GM21723 (cell line): ENCODE measurements around the gene SLC22A15.
"Not testable (repeated sequence)": the region's sequence is repeated elsewhere in the genome, so short reads cannot be mapped to it uniquely, and the experiment has no call there.

ENCODE experiments used
- ATAC-seq: cut with Tn5 transposase; IDR thresholded peaks from one replicate; pipeline ENCODE4 v1.9.1; 2021; ENCODE audit warnings: mild to moderate bottlenecking, moderate library complexity; ENCODE audit not compliant: unreplicated experiment

Gene SLC22A15

DNA sequence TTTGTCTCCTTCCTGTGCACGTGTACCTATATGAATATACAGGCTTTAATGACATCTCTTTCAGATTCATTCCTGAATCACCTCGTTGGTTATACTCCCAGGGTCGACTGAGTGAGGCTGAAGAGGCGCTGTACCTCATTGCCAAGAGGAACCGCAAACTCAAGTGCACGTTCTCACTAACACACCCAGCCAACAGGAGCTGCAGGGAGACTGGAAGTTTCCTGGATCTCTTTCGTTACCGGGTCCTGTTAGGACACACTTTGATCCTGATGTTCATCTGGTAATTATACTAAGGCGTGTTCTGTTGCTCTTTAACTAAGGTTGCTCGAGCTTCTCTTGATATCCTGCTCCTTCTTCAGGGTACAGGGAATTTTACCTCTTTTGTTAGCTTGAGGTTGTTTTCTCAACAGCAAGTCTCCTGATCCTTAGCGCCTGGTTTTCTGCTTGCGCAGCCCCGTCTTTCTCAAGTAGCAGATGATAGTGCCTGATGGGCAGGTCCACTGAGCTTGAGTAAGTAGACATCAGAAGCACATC, 55.1 kb downstream of the SLC22A15 start:
- ATAC-seq = no peak

DNA sequence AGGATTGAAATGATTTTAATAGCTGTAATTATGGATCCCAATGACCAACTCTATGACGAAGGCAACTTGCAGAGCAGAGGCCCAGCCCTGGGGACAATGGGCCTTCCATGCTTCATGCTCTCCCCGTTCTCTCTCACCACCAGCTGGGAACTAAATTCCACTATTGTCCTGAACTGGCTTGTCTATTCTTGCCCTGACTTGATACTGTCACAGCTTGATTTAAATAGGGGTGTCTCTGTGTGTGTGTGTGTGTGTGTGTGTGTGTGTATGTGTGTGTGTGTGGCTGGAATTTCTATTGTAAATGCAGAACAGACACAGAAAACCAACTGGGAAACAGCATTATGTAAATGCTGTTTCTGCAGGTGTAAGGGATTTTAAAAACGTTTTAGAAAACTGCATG, 57.0 kb downstream of the SLC22A15 start:
- no peak for ATAC-seq

GRCh38 chr1:116036255-116036654, 59.9 kb downstream of the SLC22A15 start:
- no peak for ATAC-seq

GRCh38 chr1:116038679-116039078, 62.4 kb downstream of the SLC22A15 start:
- ATAC-seq = no peak

GRCh38 chr1:116044071-116044470, 67.8 kb downstream of the SLC22A15 start:
- ATAC-seq = no peak

DNA sequence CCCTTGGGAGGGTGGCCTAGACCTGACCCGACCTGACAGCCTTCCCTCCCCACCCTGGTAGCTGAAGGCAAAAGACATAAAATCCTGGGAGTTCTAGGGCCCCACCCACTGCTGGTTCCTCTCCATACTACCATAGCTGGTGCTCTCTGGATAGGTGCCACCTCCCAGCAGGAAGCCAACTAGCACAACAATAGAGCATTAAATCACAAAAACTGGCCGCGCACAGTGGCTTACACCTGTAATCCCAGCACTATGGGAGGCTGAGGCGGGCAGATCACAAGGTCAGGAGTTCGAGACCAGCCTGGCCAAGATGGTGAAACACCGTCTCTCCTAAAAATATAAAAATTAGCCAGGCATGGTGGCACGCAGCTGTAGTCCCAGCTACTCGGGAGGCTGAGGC, 70.6 kb downstream of the SLC22A15 start:
- ATAC-seq = not testable (repeated sequence)

GRCh38 chr1:116051896-116052295, 75.6 kb downstream of the SLC22A15 start:
- not testable (repeated sequence) for ATAC-seq

GRCh38 chr1:116062201-116062600, 85.9 kb downstream of the SLC22A15 start:
- no peak for ATAC-seq

DNA sequence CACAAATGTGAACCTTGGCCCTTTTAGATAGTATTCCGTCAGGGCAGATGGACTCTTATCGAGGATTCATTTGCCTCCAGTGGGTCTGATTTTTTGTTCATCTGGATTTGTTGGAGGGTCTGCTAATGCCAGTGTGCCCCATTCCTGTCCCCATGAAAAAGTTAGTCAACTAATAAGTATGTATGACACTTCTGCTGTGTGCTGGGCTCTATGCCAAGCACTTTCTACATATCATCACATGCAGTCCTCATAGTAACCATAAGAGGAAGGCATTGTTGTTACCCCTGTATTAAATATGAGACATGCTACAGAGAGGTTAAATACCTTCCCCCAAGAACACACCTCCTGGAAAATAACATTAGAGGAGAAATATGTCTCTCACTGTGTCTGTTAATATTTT, 88.3 kb downstream of the SLC22A15 start:
- no peak for ATAC-seq

DNA sequence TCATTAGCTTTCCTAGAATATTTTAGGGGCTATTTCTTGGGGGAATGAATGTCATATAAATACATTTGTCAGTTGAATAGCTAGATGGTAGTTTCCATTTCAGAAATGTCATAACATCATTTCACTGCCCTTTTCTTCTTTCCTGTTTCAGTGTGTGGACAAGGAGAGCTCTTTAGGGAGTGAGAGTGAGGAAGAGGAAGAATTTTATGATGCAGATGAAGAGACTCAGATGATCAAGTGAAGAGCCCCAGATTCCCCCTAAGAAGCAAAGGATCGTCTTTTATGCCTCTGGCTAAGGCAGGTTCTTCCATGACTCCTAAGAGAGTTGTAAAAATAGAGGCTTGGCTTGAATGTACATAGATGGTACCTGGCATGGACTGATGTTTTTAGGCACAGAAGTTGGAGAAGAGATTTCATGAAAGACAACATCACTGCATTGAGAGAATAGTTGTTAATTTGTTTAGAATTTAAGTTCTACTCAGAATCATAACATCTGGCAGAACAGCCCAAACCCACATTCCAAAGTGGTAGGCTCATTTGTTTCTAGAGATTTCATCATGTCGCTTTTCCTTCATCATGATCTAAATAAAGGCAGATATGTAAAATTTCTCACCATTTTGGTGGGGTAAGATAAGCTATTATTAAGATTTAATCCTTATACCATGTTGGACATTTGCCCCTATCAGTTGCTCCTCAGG, 90.7 kb downstream of the SLC22A15 start:
- no peak for ATAC-seq

DNA sequence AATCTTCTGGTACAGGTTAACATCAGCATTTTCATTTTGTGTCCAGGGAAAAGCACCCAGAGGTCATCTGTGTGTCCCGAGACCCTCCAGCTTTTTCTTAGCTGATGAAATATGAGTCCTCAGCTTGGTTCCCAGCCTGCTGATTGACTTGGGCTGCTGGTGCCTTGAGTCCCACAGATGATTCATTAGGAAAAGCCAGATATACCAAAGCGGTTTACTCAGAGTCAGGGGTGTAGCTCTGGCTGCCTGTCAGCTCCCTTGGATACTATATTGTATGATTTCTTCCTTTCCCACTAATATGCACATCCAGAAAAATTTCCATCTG, 91.2 kb downstream of the SLC22A15 start:
- ATAC-seq = no peak

GRCh38 chr1:116075575-116075974, 99.3 kb downstream of the SLC22A15 start:
- no peak for ATAC-seq

DNA sequence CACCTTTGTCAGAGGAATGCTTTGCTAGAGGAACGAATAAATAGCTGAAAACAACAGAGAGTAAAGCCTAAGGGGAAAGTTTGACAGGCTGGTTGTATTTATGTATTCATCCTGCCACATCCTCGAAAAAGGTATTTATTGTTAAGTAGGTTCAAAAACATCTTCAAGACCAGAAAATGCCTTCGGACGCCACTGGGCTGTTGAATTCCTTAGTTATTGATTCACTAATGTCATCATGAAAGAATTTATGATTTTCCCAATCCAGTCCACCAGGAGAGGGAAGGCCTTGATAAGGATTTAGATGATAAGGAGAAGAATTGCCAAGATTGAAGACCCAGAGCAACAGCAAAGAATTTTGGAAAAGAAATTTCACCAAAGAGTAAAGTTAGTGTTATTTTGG, 99.7 kb downstream of the SLC22A15 start:
- no peak for ATAC-seq

DNA sequence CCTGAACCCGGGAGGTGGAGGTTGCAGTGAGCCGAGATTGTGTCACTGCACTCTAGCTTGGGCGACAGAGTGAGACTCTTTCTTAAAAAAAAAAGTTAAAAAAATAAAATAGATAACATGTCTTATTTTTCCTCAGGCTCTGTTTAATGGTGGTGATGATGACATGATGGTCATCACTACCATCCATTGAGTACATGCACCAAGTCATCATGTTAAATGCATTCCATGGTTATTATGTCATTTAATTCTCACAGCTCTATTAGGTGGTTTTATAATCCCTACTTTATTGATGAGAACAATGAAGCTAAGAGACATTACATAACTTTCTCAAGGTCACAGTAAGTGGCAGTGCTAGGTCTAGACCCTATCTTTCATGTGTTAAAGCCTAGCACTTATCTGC, 100.5 kb downstream of the SLC22A15 start:
- no peak for ATAC-seq

GRCh38 chr1:116078699-116079223, 102.4 kb downstream of the SLC22A15 start:
- ATAC-seq = no peak

GRCh38 chr1:116087628-116088027, 111.3 kb downstream of the SLC22A15 start:
- no peak for ATAC-seq

- ATAC-seq = no peak
Measured at GRCh38 chr1:116089870-116090269, 113.6 kb downstream of the SLC22A15 start.

- ATAC-seq = no peak
Measured at GRCh38 chr1:116091083-116091482, 114.8 kb downstream of the SLC22A15 start.

DNA sequence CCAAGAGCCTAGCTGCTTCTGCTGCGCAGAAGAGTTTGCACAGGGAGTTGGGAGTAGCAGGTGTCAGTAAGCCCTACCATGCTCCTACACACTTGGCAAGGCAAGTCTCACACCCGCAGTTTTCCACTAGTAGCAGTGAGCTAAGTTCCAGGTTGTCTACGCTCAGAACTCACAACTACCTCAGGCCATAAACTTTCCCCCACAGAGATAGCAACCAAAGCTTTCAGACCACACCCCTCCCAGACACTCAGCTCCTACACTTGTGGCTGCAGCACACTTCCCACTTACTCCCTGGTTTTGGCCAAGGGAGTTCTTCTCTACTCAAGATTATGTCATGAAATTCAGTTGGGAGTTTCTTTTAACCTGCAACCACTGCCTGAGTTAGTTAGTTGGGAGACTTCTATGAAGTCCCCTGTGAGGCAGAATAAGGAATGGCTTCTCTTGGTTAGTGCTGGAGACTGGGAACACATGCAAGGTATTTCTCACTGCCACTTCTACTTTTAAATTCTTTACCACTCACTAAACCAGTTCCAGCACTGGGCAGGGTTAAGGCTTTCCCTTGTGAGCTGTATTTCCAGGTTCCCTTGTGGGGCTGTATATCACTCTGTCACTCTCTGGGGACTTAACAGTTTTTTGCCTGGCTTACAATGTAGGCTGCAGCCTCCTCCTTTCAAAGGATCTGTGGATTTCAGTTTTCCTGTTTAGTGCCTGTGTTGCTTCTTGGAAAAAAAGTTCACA, 116.6 kb downstream of the SLC22A15 start:
- ATAC-seq = no peak

DNA sequence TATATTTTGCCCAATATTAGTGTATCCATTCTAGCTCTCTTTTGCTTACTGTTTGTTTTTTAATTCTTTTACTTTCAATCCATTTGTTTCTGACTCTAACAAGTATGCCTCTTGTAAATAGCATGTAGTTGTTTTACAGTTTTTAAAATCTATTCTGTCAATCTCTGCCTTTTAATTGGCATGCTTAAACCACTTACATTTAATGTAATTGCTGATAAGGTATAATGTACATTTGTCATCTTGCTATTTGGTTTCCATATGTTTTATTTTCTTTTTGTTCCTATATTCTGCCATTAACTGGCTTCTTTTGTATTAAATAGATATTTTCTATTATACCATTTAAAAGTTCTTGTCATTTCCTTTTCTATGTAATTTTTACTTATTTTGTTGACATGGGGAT, 118.7 kb downstream of the SLC22A15 start:
- no peak for ATAC-seq

DNA sequence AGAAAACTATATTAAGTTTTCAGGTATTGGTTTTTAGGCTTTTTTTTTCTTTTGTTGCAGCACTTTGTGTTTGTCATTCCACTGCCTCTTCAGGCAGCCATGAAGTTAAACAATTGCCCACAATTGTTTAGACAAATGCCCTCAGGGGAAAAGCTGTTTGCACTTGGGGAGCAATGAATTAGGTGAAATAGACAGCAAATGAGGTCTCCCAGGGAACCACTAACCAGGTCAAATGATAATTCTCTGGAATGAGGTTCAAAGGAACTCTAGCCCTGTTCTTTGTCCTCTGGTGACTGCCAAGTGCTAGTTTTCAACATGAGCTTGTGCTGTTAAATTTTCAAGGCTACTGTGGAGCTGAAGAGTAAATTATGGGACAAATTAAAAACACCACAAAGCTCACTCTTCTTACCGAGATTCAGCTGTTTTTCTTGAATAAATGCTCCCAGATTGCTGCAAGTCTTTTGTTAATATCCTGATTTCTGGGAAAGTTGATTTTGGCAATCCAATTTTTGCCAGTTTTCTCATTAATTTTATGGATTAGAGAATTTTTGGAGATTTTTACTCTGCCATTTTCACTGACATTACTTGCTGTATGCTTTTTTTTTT, 119.8 kb downstream of the SLC22A15 start:
- ATAC-seq = no peak

DNA sequence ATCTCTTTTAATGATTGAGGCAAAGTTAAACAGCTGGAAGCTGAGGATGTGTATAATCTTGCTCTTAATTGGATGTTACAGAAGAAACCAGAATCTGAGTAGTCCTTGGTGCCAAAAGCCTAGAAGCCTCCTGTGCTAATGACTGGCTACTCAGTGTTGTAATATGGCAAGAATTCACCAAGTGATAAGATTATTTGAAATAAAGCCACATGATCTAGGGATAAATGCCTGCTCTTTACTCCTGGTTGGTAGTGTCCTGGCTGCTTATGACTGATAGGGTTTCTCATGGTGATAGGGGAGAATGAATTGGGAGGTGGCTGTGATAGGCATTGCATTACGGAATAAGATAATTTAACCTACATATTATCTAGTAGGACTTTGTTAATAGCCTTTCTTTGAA, 121.3 kb downstream of the SLC22A15 start:
- ATAC-seq = no peak
